Endothelial cell (in vitro differentiated cells): ENCODE measurements around the gene TBC1D22A. TPM values are rescaled to one million over a fixed set of nuclear protein-coding genes. Genes with fewer than 3 reads are reported as not detected.

ENCODE experiments used
- DNase-seq: peaks from one replicate; pipeline ENCODE4 v3.0.0; 2021; ENCODE audit warnings: low spot score
- H3K27ac Mint-ChIP-seq: one replicate; pipeline ENCODE4 v1.8.0; 2021; ENCODE audit warnings: mixed read lengths, inconsistent platforms; ENCODE audit not compliant: unreplicated experiment
- H3K27me3 Mint-ChIP-seq: one replicate; pipeline ENCODE4 v1.8.0; 2021; ENCODE audit warnings: mild to moderate bottlenecking, moderate library complexity, mixed read lengths, inconsistent platforms; ENCODE audit not compliant: unreplicated experiment
- H3K36me3 Mint-ChIP-seq: one replicate; pipeline ENCODE4 v1.8.0; 2021; ENCODE audit warnings: mild to moderate bottlenecking, low read depth, mixed read lengths, inconsistent platforms; ENCODE audit not compliant: unreplicated experiment
- H3K4me1 Mint-ChIP-seq: one replicate; pipeline ENCODE4 v1.8.0; 2021; ENCODE audit warnings: mild to moderate bottlenecking, mixed read lengths, inconsistent platforms; ENCODE audit not compliant: unreplicated experiment
- H3K4me3 Mint-ChIP-seq: one replicate; pipeline ENCODE4 v1.8.0; 2021; ENCODE audit warnings: mild to moderate bottlenecking, mixed read lengths, inconsistent platforms; ENCODE audit not compliant: unreplicated experiment
- H3K9me3 Mint-ChIP-seq: one replicate; pipeline ENCODE4 v1.8.0; 2021; ENCODE audit warnings: mixed read lengths, inconsistent platforms; ENCODE audit not compliant: unreplicated experiment
- CTCF ChIP-seq: fragments of 200-600 bp; sonication (generic); IDR thresholded peaks from one replicate; pipeline ENCODE4 v1.5.0; 2021; ENCODE audit warnings: antibody characterized with exemption; ENCODE audit not compliant: unreplicated experiment
- total RNA-seq: library from RNA; stranded (reverse); fragmentation: NEBNext Ultra II Directional; extraction: Animal tissue kit (Norgen Biotek cat#: 25700); gene quantifications from one replicate; pipeline ENCODE4 v1.2.1, GENCODE V29; 2021; ENCODE audit not compliant: unreplicated experiment

Gene TBC1D22A
- total RNA-seq, 1 donor from 2014 or later: 25.3 TPM

DNA sequence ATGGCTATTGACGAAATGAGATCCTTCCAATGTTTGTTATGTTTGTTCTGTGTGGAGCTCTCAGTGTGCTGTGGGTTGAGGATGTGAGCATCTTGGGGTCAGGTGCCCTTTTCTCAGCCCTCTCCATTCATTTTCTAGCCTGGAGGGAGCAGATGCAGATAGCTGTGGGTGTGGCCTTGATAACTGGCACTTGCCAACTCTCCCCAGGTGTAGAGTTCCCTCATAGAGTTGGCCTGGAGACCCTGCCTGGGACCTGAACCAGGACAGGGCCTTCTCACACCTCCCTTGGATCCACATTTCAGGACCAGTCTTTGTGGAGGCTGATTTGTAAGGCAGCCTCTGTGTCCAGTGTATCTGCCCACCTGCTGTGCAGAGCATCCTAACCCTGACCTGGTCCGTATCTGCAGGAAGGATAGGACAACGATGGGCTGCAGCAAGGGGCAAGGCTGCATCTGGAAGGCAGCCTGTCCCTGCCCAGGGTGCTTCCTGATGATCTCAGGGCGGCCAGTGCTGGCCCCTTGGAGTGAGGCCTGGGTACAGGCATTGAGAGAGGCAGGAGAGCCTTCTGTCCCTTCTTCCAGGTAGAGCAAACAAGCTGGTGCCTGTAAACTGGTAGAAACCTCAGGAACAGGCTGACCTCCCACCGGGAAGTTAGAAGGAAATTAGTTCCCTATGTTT is 245.9 kb downstream of the TBC1D22A start:
- no peak for DNase-seq
- no peak for TF ChIP-seq CTCF
- Mint-ChIP-seq H3K4me1 (peaks cover 2% of the 10 kb centered on the region), H3K27me3 (peaks cover 1% of the 10 kb centered on the region), H3K27ac (no peak overlapping the region), H3K9me3 (no peaks in the 10 kb centered on the region), H3K36me3 (peaks cover 6% of the 10 kb centered on the region), H3K4me3 (no peak overlapping the region)

- Mint-ChIP-seq H3K36me3 (peaks cover 7% of the 10 kb centered on the region), H3K9me3 (no peaks in the 10 kb centered on the region), H3K4me3 (no peak overlapping the region), H3K27ac (no peak overlapping the region), H3K4me1 (peaks cover 2% of the 10 kb centered on the region), H3K27me3 (peaks cover 1% of the 10 kb centered on the region)
- DNase-seq: no peak
- TF ChIP-seq CTCF: no peak
Observed at GRCh38 chr22:47009304-47010101, 247.1 kb downstream of the TBC1D22A start.

- H3K27ac Mint-ChIP-seq: no peak overlapping the region
- DNase-seq: no peak
- H3K27me3 Mint-ChIP-seq: peaks cover 1% of the 10 kb centered on the region
- H3K4me3 Mint-ChIP-seq: no peak overlapping the region
- TF ChIP-seq CTCF: no peak
- H3K9me3 Mint-ChIP-seq: no peaks in the 10 kb centered on the region
- H3K36me3 Mint-ChIP-seq: peaks cover 7% of the 10 kb centered on the region
- peaks cover 2% of the 10 kb centered on the region for H3K4me1 Mint-ChIP-seq
Observed at GRCh38 chr22:47010211-47010610, 247.8 kb downstream of the TBC1D22A start.

GRCh38 chr22:47011131-47011858 is 248.8 kb downstream of the TBC1D22A start:
- H3K9me3 Mint-ChIP-seq: no peaks in the 10 kb centered on the region
- peaks cover 1% of the 10 kb centered on the region for H3K27me3 Mint-ChIP-seq
- no peak overlapping the region for H3K27ac Mint-ChIP-seq
- H3K4me1 Mint-ChIP-seq: peaks cover 2% of the 10 kb centered on the region
- no peak for TF ChIP-seq CTCF
- peaks cover 8% of the 10 kb centered on the region for H3K36me3 Mint-ChIP-seq
- no peak overlapping the region for H3K4me3 Mint-ChIP-seq
- no peak for DNase-seq
